Central memory CD4-positive, alpha-beta T cell (primary cell): ENCODE results near the gene HOXA10.

ENCODE experiments used
- DNase-seq: peaks from one replicate; pipeline ENCODE4 v3.0.0; 2022
- total RNA-seq, 3 experiments: gene quantifications; one replicate each; lab custom pipeline; 2026; lab: John Stamatoyannopoulos, UW

Gene HOXA10
- 0 to 0.04 (median 0) reads per million in 3 experiments for total RNA-seq

DNA sequence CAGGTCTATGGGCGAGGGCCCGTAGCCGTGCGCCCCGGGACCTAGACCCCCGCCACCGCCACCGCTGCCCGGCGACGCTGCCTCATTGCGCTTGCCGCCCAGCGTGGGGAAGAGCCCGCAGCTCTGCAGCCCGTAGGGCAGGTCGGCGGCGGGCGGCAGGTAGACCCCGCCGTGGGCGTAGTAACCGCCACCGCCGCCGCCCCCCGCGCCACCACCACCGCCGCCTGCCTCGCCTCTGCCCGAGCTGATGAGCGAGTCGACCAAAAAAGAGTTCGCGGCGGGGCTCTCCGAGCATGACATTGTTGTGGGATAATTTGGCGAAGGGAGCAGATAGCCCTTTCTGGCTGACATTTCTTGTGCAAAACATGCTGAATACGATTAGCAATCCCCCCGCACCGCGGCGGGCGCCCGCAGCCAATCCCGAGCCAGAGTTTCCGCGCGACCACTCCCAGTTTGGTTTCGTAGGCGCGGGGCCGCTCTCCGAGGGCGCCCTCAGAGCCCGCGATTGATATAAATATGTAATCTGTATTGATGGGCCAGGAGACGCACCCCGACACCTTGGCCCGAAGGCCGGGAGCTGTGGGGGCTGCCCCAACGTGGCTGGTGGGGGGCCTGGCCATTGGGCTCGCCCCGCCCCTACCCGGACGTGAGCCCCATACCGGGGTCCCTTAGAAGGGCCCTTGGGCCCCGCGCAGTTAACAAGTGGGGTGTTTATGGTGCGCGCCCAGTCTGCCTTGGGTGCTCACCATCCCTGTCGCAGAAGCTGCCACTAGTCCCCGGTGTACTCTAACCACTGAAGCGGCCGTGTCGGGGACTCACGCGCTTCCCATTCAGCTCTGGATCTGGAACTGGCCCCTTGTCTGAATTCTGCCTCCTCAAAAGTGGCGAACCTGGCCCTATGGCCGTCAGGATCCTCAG, at the start of gene HOXA10:
Gene HOXA10 (minus strand): TSS at position 365 of the 918 bp plus-strand sequence. CDS start 14 bp downstream, at position 351.
- DNase-seq: no peak

DNA sequence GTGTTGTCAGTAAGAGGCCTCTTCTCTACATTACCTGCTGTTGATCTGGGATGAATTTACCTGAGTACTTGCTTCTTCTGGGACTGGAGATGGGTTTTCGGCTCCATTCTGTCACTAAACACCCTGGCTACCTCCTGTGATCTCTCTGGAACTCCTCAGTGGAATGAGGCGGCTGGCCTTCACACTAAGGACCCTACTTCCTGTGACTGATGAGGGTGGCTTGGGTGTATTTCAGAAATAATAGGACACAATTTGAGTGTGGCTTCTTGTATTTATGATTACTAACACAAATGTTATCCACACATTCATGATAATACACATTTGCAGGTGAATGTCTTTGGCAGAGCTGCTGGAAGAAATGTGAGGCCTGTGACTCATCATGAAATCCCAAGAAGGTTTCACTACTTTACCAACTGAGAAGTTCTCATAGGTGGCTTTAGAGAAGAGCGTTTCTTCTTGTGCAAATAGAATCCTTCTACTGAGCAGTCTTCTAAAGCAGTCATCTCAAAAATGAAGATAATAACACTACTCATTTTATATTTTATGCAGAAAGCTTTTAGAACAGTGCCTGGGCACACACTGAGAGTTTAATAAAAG, 47.2 kb upstream of the HOXA10 start:
- DNase-seq: no peak

DNA sequence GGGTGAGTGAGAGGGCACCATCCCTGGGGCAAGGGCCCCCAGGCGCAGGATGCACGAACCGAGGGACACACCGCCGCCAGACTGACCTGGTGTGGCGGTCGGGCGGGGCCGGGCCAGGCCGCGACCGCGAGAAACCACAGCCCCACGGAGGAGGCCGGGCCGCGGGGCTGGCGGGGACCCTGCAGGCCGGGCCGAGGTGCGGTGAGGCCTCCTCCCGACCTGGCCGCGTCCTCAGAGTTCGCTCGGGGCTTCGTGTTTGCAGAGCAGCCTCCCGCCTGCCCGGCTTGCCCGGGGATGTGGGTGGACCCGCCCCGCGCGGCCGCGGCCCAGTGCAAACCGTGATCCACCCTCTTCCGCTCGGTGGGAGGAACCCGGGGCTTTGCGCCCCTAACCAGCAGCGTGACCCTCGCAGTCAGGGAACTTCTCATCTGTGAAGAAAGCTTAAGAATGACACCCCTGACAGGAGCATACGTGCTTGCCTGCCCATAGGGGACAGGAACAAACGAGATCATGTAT, 46.4 kb upstream of the HOXA10 start:
- no peak for DNase-seq

DNA sequence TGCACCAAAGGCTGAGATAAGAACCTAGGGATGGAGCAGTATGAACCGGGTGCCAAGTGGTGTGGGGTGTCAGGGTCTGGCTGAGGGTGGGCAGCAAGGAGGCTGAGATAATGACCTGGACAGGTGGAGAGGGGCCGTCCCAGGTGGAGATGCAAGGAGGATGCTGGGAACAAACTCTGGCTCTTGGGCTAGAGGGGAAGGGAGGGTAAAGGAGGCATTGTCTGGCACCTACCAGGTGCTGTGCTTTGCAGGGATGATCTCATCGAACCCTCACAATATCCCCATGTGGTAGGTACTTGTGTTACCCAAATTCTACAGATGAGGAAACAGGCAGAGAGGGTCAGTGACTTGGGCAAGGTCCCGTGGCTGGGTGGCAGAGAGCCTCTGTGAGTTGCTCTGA, 45.7 kb upstream of the HOXA10 start:
- DNase-seq: no peak

DNA sequence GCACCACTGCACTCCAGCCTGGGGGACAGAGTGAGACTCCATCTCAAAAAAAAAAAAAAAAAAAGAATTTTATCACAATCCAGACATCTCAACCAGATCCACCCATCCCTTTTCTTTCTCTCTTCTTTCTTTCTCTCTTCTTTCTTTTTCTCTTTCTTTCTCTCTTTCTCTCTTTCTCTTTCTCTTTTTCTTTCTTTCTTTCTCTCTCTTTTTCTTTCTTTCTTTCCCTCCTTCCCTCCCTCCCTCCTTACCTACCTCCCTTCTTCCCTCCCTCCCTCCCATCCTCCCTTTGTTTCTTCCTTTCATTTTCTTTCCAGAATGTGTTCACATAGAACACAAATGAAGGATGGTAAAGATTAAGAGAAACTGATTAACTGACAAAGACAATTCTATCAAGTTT, 43.8 kb upstream of the HOXA10 start:
- DNase-seq: no peak

DNA sequence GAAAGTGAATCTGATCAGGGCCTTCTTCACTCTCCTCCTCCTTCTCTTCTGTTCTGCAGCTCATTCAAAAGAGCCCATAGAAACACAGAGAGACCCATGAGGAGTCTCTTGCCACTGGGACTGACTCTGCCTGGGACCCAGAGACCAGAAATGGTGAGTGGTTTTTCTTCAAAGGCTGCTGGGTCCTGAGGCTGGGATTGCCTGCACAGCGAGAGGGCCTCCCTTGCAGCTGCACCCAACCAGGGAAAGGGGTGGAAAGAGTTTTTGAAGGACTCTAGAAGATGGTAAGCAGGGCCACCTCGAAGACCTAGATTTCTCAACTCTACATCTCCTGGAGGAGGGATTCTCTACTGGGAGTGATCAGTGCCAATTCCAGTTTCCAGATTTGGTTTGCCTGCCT, 41.2 kb upstream of the HOXA10 start:
- DNase-seq: no peak

DNA sequence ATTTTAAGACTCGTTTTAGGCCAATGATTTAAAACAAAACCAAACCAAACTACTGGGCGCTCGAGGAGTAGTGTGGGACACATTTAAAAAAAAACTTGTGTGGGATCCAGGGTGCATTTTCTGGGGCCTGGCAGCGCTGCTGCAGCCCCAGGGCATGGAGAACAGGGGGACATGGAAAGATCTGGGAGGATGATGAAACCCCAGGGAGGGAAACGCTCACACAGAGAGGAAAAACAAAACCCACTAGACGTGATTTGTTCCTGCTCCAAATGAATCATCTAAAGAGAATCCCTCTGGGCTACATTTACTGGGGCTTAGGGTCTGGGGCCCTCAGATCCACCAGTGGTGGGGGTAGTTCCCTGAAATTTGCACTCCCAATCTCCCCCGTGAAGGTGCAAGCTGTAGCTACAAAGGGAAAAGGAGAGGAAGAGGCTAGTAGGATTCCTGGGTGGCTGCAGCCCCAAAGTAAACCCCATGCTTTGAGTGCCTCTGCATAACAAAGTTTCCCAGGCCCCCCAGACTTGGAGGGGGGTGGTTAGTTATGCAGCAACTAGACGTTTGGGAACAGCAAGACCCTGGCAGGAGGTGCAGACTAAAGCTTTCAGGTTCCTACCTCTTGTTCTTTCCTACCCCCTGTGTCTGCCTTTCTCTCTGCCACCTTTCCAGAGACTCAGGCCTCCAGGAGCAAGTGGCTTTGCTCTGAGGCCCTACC, 40.3 kb upstream of the HOXA10 start:
- no peak for DNase-seq

DNA sequence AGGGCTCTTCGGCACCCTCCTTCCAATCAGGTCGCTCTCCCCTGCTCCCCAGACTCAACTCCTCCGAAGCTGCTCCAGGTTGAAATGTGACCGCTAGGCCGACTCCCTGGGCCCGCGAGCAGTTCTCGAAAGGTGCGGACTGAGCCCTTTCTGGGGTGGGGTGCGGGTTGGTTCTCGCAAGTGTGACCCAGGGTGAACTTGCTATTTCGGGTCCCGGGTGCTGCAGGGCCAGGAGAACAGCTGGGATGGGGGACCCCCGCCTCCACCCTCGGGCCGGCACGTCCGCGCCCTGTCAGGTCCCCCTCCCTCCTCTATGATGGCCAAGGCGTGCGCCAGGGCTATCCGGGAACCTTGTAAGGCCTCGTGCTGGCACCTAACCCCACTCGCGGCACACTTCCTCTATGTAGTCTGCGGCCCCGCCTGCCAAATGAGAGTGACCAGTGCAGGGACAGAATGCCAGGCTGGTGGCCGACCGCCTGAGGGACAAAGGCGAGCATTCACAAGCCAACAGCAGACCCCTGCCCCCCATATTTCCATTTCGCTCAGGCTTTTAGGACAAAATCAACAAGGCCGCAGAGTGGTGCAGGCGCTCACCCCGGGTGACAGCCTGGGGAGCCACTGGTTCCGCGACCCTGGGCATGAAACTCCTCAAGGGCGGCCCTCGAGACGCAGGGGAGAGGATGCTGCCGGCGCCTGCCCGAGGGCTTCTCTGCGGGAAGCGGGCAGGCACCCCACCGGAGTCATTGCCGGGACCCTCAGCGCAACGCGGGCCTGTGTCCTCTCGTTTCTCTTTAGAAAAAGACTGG, 39.5 kb upstream of the HOXA10 start:
- no peak for DNase-seq

DNA sequence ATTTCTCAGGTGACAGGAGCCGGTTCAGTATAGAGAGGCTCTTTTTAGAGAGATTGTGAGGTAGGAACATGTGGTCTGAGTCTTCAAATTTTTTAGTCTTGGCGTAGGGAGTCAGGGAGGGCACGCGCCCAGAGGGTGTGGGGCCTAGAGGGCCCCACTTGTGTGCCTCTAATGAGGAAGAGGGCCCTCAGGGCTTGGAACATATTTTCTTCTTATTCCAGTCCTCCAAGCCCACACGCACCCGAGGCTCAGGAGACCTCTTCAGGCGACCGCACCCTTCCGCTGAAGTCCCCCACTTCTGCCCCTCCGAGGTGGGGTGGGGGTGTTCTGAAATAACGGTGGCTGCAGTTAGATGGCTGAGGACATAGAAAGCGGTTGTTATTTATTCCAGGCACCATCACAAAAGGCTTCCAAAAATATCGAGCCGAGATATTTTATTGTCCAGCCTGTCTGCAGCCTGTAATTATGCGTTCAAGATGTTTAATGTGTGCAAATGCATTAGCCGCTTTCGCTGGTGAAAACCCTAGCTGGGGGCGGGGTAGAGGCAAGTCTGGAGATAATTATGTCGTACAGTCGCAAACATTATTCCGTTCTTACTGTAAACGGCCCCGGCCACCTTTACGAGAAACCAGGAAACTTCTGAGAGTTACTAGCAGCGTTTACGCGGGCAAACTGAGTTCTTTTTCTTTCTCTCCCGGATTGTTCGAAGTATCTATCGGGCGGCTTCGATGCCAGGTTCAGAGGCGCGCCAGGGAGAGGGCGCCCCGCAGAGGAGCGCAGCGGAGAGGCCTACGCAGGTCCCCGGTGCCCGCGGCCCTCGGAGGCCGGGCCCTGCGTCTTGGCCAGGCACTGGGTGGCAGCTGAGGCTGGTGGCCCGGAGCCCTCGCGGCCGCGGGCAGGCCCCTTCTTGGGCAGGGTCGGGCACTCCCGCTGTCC, 38.6 kb upstream of the HOXA10 start:
- DNase-seq: no peak

DNA sequence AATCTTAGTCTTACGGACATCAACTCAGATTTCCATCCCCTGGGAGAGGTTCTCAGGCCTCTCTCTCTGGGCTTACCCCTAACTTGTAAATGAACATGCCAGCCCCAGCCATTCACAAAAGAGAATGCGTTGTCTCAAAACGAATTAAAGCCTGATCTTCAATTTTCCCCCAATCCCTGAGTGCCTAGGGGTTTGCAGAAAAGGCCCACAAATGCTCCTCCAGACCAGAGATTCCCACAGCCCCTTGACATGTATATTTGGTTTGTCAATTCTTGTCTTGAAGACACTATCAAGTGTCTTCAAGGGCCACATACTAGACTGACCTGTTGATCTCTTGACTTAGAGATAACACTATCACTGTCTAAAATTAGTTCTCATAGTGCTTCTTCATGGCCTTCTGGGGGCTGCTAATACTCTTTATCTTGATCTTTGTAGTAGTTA, 37.7 kb upstream of the HOXA10 start:
- no peak for DNase-seq

DNA sequence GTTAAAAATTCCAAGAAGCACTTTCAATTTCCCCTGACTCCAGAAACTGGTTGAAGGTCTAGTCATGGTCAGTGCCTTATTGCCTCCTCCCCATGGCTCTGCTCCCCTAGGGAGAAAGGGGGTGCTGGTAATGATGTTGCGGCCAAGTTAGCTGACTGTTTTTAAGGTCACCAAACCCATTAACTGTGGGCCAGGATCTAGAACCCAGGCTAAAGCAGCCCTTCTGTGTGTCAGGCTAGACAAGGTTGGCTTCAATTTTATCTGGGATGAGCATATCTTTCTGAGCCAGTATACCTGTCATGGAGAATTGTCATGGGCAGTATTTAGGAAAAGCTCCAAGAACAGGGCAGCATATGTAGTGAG, 36.9 kb upstream of the HOXA10 start:
- no peak for DNase-seq

DNA sequence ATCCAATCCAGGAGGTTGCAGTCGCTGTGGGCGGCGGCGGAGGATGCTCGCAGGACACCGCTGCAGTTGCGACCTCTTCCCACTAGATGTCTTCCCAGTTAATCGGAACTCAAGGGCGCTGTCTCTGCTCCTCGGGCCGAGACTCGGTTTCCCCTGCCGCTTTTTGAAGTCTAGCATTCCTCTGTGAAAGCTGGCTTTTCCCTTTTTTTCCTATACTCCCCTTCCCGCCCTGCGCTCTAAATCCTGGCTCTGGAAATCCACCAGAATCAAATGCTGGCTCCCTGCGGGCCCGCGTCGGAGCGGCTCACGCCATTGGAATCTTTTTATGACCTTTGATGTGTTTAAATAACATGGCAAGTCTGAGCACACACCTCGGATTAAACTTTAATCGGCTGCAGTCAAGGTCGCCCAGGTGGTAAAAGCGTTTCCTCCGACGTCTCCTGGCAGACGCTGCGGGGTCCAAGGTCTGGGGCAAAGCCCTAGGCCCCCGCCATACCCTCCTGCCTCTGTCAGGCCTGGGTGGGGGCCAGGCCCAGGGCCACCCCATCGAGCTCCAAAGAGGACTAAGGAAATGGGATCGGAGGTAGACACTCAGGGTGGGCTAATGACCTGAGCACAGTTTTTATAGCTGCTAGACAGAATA, 36.4 kb upstream of the HOXA10 start:
- no peak for DNase-seq

DNA sequence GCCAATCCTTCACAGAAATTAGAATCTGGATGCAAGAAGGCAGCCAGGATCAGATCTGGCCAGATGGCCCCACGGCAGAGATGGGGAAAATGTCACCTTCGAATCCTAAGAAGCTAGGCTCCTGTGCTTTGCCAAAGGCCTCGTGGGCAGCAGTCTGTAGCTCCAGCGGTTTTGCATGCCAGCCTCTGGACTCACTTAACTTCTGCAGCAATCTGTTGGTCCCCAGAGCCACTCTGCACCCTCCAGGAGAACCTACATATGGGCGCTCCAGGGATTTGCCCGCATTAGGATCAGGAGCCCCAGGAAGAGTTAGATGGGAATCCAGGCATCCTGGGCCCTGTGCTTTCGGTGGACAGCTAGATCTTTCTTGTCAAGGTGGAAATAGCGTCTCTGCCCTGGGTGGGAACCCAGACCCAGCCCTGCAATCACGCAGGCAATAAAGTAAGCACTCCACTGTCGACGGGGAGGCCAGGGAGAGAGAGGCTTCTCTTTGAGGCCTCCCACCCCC, 35.9 kb upstream of the HOXA10 start:
- no peak for DNase-seq

DNA sequence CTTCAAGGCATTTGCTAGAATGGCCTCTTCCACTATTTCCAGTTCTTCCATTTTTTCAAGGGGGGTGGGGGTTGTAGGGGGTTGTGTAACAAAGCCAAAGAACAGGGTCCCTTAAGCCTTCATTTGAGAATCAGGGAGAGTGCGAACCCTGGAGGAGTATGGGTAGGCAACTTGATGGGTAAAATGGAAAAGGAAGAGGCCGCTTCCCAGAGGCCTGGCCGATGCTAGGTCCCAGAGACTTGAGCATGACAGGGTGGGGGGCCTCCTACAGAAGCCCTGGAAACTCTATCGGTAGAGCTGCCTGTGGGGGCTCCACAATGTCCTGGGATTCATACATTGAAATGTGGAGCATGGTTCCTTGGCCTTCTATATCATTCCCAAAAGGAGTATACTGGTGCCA, 34.9 kb upstream of the HOXA10 start:
- DNase-seq: no peak

DNA sequence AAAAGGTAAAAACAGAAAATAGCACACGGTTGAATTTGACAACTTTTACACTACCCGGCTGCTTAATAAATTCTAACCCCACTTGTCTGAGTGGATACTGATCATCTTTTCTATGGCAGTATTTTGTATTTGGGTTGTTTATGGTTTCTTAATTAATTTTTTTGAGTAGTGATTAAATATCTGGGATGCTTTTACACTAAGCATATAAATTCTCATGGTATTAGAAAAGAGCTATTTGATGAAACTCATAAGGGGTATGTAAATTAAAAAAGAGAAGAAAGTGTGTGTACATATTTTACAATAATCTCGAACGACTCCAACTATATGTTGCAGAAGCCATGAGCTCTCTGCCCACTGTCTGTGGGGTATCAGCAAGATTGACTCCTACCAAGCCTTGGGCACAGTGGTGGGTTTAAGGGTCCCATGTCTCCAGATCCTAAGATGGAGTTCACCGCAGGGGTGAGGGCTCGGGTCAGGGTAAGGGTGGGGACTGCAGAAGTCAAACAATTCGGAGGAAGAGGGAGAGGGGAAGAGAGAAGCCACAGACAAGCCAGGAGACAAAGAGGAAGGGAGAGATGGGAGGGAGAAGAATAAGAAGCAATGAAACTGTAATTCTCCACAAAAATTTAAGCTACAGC, 33.3 kb upstream of the HOXA10 start:
- DNase-seq: no peak

DNA sequence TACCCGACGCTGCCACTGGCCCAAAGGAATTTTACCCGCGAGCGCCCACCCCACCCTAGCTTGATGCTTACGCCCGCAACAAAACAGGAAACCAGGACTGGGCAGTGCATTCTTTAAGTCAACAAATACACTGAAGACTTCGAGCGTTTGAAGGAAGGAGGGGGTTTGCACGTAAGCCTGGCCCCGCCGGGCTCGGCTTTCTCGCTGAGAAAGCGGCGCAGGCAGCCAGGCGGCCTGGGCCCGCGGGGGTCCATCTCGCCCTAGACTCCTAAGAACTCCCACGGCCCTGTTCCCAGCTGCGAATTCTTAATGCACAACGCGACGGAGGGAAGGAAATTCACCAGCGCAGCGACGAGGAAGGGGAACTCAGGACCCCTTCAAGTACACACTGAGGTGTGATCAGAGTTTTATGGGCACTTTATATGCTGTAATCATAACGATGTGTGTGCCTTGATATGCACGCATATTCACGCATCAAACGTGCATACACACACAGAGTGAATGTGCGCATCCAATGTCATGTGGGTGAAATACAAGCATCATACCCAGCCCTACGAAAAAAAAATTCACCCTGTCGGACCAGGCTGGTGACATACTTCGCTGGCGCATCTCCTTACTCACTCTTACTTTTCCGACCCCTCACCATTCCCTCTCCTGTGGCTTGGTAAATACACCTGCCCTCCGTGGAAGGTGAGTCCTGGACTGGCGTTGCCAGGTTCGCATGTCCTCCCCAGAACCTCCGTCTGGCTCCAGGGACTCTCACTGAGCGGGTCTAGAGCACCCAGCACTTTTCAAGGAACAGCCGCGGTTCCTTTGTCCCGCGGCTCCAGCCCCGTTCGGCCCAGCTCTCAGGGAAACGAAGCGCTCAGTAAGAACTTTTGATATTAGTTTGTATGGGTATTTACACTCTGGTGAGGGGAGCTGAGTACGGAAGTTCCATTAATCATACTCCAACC, 31.5 kb upstream of the HOXA10 start:
- DNase-seq: no peak

DNA sequence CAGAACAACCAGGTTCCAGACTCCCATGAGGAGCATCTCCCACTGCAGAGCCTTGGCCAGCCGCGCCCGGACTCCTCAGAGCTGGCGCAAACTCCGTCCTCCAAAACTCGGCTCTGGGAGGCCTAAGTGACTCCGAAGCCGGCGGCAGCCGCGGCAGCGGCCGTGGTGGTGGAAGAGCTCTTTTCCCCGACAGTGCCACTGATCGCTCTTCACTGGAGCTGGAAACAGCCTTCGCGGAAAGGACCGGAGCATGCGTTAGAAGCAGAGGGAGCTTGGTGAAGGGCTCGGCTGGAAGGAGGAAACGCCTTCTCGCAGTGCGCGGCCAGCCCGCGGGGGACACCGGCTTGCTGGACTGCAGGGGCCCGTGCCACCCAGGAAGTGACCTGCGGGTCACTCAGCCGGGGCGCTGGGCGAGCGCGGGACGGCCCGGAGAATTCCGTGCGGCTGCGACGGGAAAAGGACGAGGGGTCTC, 30.8 kb upstream of the HOXA10 start:
- no peak for DNase-seq

DNA sequence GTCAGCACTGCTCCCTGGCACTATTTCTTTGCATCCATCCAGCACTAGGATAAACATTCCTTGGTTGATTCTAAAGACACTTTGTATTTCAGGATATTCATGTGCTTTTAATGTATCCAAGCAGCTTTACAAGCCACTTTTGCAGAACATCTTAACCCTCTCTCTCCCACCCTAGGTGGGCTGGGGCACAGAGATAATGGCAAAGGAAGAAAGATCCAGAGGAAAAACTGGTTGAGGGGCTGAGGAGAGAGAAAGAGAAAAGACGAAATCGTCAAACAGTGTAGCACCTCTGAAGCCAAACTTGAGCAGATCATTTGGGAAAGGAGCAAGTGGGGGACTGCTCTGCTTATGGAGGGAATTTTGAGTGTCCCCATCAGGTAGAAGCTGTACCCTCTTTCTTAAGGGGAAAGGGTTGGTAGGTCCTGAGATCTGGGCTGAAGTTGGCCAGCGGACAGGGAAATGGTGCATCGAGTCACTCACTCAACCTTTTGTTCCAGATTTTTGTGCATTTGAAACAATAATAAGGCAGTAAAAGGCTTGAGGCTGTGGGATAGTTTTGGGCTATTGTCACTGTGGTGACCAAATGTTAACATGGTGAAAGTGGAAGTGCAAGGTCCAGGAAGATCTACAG, 30.0 kb upstream of the HOXA10 start:
- no peak for DNase-seq
